ENCODE results near the gene MZF1.

DNA sequence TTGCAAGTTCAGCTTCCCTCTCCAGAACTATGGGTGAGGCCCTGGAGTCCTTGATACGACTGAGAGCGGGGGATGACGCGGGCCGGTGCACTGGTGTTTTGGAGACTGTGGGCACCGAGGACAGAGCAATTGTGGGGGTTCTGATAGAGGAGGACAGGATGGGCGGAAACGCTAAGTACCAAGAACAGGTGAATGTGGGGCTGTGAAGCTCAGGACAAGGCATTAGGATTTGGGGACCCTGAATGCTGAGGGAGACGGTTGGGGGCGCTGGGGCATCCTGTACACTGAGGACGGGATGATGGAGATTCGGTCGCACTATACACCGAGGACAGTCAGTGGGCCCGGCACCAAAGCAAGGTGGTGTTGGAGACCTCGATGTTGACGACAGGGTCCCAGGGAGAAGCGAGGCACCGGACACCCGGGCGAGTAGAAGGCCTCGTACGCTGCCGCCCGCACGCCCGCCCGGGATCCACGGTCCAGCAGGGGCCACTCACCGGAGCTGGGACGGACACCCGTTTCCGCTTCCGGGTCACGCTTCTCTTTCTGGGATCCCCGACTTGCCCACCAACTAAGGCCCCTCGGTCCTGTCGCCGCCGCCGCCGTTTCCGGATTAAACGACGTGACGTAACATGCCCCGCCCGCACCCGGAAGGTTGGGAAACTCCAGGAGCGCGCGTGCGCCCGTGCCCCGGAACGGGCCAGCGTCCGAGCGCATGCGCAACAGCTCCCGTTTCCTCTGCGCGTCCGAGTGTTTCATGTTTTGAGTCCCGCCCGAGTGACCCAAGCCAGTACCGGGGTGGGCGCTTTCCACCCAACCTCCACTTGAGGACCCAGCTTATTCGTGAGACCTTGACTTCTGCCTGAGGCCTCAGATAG, 18.4 kb downstream of the MZF1 start, which contains the start of gene CHMP2A:
- TF ChIP-seq, protein P1, sequence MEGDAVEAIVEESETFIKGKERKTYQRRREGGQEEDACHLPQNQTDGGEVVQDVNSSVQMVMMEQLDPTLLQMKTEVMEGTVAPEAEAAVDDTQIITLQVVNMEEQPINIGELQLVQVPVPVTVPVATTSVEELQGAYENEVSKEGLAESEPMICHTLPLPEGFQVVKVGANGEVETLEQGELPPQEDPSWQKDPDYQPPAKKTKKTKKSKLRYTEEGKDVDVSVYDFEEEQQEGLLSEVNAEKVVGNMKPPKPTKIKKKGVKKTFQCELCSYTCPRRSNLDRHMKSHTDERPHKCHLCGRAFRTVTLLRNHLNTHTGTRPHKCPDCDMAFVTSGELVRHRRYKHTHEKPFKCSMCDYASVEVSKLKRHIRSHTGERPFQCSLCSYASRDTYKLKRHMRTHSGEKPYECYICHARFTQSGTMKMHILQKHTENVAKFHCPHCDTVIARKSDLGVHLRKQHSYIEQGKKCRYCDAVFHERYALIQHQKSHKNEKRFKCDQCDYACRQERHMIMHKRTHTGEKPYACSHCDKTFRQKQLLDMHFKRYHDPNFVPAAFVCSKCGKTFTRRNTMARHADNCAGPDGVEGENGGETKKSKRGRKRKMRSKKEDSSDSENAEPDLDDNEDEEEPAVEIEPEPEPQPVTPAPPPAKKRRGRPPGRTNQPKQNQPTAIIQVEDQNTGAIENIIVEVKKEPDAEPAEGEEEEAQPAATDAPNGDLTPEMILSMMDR (IDR thresholded peaks at IDR 0.05 in 4 of 5, conservative IDR thresholded peaks at IDR 0.05 in 1 of 5): peak in 1 of 5 experiments; percentile 12
- TF ChIP-seq POLR2A (IDR thresholded peaks at IDR 0.05): peak; percentile 69 to 84

All from gastrocnemius medialis (tissue), 4 donors.